Stimulated activated CD4-positive, alpha-beta T cell treated with anti-CD3 and anti-CD28 coated beads, Interleukin-1b, Interleukin-23, amount 100 ng/mL, for 24 hours (primary cell): Measurements from ENCODE around the gene FLACC1.
"Not testable (repeated sequence)": the region's sequence is repeated elsewhere in the genome, so short reads cannot be mapped to it uniquely, and the experiment has no call there.

Experiments used
- DNase-seq, 4 experiments: peaks; one replicate each; pipeline ENCODE4 v3.0.0-alpha.2; 2020; ENCODE audit warnings: low read depth in 4 of 4, low spot score in 1 of 4

The FLACC1 gene

GRCh38 chr2:201257381-201257955 lies 99.7 kb downstream of the FLACC1 start:
- peak in 1 of 4 experiments; percentile 29 for DNase-seq

DNA sequence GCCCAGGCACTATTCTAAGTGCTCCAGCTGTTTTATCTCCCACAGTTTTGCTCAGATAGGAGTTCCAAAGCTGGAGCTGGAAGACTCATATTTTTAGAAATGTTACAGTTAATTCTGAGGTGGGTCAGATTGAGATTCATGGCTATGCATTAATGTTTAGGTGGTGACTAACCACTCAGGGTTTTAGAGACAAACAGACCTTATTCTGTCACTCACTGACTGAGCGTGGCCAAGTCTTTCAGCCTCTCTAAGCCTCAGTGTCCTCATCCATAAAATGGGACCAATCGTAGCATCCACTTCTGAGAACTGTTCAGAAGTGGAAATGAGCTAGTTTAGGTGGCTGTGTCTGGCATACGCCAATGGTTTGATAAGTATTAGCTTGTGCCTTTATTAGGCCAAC lies 101.1 kb downstream of the FLACC1 start:
- DNase-seq = no peak

GRCh38 chr2:201255408-201256033 lies 101.6 kb downstream of the FLACC1 start:
- no peak for DNase-seq

DNA sequence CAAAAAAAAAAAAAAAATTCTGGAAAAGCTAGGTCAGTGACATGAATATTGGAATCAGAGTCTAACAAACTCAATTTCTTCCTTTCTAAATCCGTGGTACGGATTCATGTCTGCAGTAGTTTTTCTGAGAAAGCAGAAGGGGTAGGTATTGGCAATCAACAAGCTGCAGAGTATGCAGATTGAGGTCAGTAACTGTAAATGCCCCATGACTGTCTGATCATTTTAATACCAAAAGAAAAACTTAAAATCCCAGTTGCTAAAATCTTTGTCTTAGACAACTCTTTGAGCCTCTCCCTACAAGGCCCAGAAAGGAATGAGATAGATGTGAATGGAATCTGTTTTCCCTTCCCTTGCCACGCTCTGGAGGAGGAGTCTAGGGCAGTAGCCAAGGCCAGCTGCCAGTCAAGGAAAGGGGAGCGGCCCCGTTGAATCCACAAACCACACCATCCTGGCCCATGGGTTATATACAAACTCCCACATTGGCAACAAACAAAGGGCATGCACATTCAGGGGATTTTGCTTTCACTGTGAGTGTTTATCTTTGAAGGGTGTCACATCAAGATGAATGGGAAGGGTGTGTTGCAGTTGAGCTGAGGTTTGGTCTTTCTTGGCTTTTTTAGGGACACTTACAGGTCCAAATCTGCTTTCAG lies 102.9 kb downstream of the FLACC1 start:
- no peak for DNase-seq

DNA sequence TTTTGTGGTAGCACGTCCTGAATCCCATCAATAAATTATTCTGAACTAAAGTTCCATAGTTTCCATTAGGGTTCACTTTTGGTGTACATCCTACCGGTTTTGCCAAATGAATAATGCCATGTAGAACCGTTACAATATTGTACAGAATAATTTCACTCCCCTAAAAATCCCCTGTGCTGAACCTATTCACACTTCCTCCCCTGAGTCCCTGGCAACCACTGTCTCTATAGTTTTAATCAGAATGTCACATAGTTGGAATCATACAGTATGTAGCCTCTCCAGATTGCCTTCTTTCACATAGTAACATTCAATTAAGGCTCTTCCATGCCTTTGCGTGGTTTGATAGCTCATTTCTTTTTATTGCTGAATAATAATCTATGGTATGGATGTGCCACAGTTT lies 106.4 kb downstream of the FLACC1 start:
- DNase-seq = no peak

GRCh38 chr2:201249889-201250288 lies 107.3 kb downstream of the FLACC1 start:
- DNase-seq = no peak

- DNase-seq = no peak
Measured at GRCh38 chr2:201248288-201248844, 108.8 kb downstream of the FLACC1 start.

DNA sequence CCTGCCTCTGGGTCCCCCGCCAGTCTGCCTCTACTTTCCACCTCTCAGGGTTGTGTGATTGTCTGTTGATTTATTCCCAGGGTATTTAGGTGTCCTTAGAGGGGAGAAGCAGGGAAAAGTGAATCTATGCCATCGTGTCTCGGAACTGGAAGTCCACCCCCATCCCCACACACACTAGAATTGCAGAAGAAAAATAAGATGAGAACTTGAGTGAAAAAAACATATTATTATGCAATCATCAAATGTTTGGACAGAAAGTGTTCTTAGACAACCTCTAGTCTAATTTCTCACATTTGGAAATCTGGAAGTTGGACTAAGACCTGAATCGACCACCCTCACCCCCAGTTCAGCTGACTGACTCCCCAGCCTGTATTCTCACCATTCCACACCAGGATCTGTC lies 110.9 kb downstream of the FLACC1 start:
- no peak for DNase-seq

DNA sequence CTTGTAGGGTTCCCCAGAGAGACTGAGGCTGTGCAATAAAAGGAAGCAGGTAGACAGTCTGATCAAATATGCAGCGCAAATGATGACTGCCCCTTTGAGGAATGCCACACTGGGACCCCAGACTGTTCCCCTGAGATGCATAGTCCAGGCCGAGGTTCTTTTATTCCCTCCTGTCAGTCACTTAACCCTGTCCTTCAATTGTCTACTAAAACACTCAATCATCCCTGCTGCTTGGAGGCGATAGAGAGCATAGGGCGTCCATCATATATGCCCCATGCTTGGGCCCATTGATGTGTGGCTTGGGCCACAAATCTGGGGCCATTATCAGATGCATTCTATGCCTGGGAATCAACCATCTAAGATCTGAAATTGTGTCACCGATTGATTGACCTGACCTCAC lies 112.3 kb downstream of the FLACC1 start:
- no peak for DNase-seq

GRCh38 chr2:201242571-201243277 lies 114.4 kb downstream of the FLACC1 start:
- no peak for DNase-seq

- DNase-seq = not testable (repeated sequence)
Measured at GRCh38 chr2:201239167-201239935, 117.8 kb downstream of the FLACC1 start.
